Keratinocyte (primary cell): ENCODE results near the gene INSIG1.

Source experiments
- EZH2 ChIP-seq: IDR thresholded peaks from one replicate; pipeline ENCODE4 v1.6.1; 2012; ENCODE audit warnings: inconsistent platforms, mild to moderate bottlenecking, low read length, moderate library complexity
- TF ChIP-seq, protein P1 (sequence below), 3 experiments: IDR thresholded peaks in 1 of 3; conservative IDR thresholded peaks in 1 of 3; optimal IDR thresholded peaks in 1 of 3; 2 replicates in 2 of 3; 3 replicates in 1 of 3; pipeline versions ENCODE3 to v1.5.1; 2011; ENCODE audit warnings: low read length in 3 of 3, mild to moderate bottlenecking in 3 of 3, moderate library complexity in 2 of 3, control low read depth in 1 of 3, inconsistent platforms in 1 of 3; ENCODE audit not compliant: insufficient read depth in 2 of 3; ENCODE audit errors: extremely low read depth in 1 of 3

DNA sequence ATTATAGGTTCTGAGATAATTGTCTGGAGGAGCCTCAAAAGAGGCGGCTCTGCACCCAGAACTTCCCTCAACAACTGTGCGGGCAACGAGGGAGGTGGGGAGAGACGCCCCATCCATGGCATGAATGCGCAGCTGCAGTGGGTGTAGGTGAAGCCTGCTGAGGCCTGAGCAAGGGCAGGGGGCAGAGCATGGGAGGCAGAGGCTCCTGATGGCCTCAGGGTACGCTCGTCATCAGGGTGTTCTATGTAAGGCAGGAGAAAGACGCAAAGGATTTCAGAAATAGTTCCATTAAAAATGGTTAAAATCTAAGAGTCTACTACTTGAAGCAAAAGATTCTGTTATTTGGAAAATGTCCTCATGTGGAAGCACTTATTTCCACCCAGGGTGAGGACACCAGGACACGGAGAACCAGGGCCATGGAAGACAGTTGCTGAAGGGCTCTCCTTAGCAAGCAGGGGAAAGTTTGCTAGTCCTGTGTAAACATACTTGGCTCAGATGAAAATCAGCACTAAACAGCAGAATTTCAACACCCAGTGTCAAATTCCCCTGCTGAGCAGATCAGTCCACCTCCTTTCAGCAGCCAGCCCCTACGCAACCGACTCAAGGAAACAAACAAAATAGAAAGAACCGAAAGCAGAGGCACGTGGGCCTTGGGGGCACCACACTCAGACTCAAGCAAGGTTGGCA lies 18.9 kb downstream of the INSIG1 start:
- TF ChIP-seq, protein P1, sequence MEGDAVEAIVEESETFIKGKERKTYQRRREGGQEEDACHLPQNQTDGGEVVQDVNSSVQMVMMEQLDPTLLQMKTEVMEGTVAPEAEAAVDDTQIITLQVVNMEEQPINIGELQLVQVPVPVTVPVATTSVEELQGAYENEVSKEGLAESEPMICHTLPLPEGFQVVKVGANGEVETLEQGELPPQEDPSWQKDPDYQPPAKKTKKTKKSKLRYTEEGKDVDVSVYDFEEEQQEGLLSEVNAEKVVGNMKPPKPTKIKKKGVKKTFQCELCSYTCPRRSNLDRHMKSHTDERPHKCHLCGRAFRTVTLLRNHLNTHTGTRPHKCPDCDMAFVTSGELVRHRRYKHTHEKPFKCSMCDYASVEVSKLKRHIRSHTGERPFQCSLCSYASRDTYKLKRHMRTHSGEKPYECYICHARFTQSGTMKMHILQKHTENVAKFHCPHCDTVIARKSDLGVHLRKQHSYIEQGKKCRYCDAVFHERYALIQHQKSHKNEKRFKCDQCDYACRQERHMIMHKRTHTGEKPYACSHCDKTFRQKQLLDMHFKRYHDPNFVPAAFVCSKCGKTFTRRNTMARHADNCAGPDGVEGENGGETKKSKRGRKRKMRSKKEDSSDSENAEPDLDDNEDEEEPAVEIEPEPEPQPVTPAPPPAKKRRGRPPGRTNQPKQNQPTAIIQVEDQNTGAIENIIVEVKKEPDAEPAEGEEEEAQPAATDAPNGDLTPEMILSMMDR (optimal IDR thresholded peaks at IDR 0.05 in 1 of 3, IDR thresholded peaks at IDR 0.05 in 1 of 3, conservative IDR thresholded peaks at IDR 0.05 in 1 of 3; ENCODE audit: extremely low read depth in 1 of 3, insufficient read depth in 2 of 3, low read length in 3 of 3) = no peak
- no peak for TF ChIP-seq EZH2
